Measurements from ENCODE around the gene UBE2G1.

DNA sequence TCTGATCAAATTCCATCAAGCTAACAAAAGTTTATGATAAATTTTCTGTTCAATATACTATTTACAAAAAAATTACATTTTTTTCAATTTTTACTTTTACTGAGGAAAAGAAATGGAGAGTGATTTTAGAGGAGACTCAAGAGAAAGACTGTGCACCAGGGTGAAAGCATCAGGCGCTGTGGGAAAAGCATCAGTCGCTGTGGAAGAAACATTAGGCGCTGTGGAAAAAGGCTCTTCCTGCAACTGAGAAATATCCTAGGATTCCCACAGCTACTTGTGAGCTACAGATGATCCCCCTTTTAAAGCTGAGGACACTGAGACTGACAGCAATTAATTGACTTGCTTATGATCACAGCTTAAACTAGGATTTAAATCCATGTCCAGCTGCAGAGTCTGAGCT is 107.6 kb downstream of the UBE2G1 start:
- TF ChIP-seq, protein P1, sequence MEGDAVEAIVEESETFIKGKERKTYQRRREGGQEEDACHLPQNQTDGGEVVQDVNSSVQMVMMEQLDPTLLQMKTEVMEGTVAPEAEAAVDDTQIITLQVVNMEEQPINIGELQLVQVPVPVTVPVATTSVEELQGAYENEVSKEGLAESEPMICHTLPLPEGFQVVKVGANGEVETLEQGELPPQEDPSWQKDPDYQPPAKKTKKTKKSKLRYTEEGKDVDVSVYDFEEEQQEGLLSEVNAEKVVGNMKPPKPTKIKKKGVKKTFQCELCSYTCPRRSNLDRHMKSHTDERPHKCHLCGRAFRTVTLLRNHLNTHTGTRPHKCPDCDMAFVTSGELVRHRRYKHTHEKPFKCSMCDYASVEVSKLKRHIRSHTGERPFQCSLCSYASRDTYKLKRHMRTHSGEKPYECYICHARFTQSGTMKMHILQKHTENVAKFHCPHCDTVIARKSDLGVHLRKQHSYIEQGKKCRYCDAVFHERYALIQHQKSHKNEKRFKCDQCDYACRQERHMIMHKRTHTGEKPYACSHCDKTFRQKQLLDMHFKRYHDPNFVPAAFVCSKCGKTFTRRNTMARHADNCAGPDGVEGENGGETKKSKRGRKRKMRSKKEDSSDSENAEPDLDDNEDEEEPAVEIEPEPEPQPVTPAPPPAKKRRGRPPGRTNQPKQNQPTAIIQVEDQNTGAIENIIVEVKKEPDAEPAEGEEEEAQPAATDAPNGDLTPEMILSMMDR (IDR thresholded peaks at IDR 0.05; ENCODE audit: borderline replicate concordance, extremely low read depth, low read length, poor library complexity, severe bottlenecking) = no peak
- TF ChIP-seq EZH2 (IDR thresholded peaks at IDR 0.05; ENCODE audit: borderline replicate concordance, low read depth, low read length, severe bottlenecking) = no peak

Measured in DND-41 (cell line).